ENCODE results near the gene SMG6.
"Not testable (repeated sequence)": the region's sequence is repeated elsewhere in the genome, so short reads cannot be mapped to it uniquely, and the experiment has no call there.

The SMG6 gene

DNA sequence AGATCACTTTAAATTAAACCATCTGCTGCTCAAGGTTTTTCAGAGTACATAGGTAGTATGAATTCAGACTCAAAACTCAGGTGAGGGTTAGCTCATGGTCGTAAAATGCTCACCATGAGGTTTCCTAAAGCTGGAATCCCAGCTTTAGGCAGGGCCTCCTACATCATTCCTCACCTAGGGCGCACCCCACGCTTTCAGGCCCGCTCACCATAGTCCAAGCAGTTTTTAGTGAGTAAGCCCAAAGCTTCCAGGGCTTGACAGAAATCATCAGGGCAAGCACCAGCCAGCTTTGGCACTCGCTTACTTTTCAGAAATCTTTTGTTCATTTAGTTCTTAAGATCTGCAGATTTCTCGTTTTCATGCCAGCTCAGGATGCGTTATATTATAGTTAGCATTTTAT, 158.9 kb downstream of the SMG6 start:
- Histone ChIP-seq H3K4me2 (ENCODE audit: low read length) (no peak overlapping the region), H3K9me3 (replicated peaks; ENCODE audit: low read length) (no peaks in the 10 kb centered on the region), H3K4me3 (ENCODE audit: low read length) (no peak overlapping the region), H3K4me1 (ENCODE audit: control insufficient read depth, insufficient read depth, low read length) (no peaks in the 10 kb centered on the region), H3K27me3 (ENCODE audit: control insufficient read depth, insufficient read depth, low read length) (no peaks in the 10 kb centered on the region), H3K36me3 (ENCODE audit: insufficient read depth, low read length) (peaks cover 16% of the 10 kb centered on the region), H3K9ac (ENCODE audit: low read depth, low read length) (no peak overlapping the region)

DNA sequence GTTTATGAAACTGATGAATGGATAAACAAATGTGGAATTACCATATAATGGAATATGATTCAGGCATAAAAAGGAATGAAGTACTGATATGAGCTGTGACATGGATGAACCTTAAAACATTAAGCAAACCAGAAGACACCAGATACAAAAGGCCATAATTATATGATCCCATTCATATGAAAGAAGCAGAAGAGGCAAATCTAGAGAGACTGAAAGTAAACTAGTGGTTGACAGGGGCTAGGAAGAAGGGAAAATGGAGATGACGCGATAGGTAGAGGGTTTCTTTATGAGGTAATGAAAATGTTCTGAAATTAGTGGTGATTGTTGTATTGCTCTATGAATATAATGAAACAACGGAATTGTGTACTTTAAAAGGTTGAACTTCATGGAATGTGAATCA, 160.3 kb downstream of the SMG6 start:
- no peak overlapping the region for H3K4me3 ChIP-seq (ENCODE audit: low read length)
- no peak overlapping the region for H3K9ac ChIP-seq (ENCODE audit: low read depth, low read length)
- H3K4me1 ChIP-seq (ENCODE audit: control insufficient read depth, insufficient read depth, low read length) = peaks cover 5% of the 10 kb centered on the region
- H3K27me3 ChIP-seq (ENCODE audit: control insufficient read depth, insufficient read depth, low read length) = no peaks in the 10 kb centered on the region
- no peak overlapping the region for H3K4me2 ChIP-seq (ENCODE audit: low read length)
- peaks cover 11% of the 10 kb centered on the region for H3K36me3 ChIP-seq (ENCODE audit: insufficient read depth, low read length)
- H3K9me3 ChIP-seq (replicated peaks; ENCODE audit: low read length) = no peaks in the 10 kb centered on the region

DNA sequence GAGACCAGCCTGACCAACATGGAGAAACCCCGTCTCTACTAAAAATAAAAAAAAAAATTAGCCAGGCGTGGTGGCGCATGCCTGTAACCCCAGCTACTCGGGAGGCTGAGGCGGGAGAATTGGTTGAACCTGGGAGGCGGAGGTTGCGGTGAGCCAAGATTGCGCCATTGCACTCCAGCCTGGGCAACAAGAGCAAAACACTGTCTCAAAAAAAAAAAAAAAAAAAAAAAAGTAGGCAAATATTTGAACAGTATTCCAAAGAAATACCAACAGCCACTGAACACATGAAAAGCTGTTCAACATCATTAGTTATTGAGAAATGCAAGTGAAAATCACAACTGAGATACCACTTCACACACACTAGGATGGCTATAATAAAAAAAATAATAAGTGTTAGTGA, 160.9 kb downstream of the SMG6 start:
- H3K9ac ChIP-seq (ENCODE audit: low read depth, low read length); H3K4me2 ChIP-seq (ENCODE audit: low read length); H3K9me3 ChIP-seq (replicated peaks; ENCODE audit: low read length); H3K4me3 ChIP-seq (ENCODE audit: low read length); H3K36me3 ChIP-seq (ENCODE audit: insufficient read depth, low read length); H3K27me3 ChIP-seq (ENCODE audit: control insufficient read depth, insufficient read depth, low read length): not testable (repeated sequence)
- peaks cover 11% of the 10 kb centered on the region for H3K4me1 ChIP-seq (ENCODE audit: control insufficient read depth, insufficient read depth, low read length)

DNA sequence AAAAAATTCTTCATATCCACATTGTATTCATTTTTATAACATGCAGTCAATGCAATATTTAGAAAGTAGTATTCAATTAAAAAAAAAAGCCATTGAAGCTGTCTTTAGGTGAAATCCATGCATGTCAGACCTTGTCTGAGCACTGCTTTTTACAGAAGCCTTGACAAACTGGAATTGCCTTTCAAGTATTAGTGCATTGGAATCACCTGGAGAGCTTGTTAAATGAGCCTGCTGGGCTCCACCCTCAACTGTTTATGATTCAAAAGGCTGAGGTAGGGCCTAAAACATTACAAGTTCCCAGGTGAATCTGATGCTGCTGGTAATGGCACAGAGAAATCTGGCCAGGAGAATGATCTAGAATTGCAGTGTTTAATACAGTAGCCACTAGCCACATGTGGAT, 162.9 kb downstream of the SMG6 start:
- no peak overlapping the region for H3K4me2 ChIP-seq (ENCODE audit: low read length)
- H3K9ac ChIP-seq (ENCODE audit: low read depth, low read length) = no peak overlapping the region

DNA sequence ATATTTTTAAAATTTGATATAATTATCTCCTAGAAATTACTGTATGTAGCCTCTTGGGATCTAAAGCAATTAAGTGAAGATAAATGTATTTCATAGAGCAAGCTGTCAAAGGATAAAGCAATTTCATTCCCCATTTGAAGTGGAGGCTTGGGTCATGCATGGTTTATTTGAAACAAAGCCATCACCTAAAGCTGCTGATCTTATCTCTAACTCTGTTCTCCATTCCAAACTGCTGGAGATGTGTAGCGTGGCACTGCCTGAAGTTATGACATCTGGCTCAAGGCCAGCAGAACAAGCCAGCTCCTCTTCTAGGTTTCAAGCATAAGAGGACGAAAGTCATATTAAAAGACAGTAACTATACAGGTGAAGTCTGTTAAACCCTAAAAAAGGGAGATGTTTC, 164.8 kb downstream of the SMG6 start:
- Histone ChIP-seq H3K9ac (ENCODE audit: low read depth, low read length) (no peak overlapping the region), H3K4me3 (ENCODE audit: low read length) (no peak overlapping the region), H3K27me3 (ENCODE audit: control insufficient read depth, insufficient read depth, low read length) (no peaks in the 10 kb centered on the region), H3K4me2 (ENCODE audit: low read length) (no peak overlapping the region), H3K36me3 (ENCODE audit: insufficient read depth, low read length) (peaks cover 6% of the 10 kb centered on the region), H3K4me1 (ENCODE audit: control insufficient read depth, insufficient read depth, low read length) (peaks cover 20% of the 10 kb centered on the region), H3K9me3 (replicated peaks; ENCODE audit: low read length) (no peaks in the 10 kb centered on the region)

More for the DNA sequence above, 162.9 kb downstream of the SMG6 start:
- Histone ChIP-seq H3K9me3 (replicated peaks; ENCODE audit: low read length) (no peaks in the 10 kb centered on the region), H3K36me3 (ENCODE audit: insufficient read depth, low read length) (peaks cover 7% of the 10 kb centered on the region), H3K4me3 (ENCODE audit: low read length) (no peak overlapping the region), H3K27me3 (ENCODE audit: control insufficient read depth, insufficient read depth, low read length) (no peaks in the 10 kb centered on the region), H3K4me1 (ENCODE audit: control insufficient read depth, insufficient read depth, low read length) (peaks cover 20% of the 10 kb centered on the region)

DNA sequence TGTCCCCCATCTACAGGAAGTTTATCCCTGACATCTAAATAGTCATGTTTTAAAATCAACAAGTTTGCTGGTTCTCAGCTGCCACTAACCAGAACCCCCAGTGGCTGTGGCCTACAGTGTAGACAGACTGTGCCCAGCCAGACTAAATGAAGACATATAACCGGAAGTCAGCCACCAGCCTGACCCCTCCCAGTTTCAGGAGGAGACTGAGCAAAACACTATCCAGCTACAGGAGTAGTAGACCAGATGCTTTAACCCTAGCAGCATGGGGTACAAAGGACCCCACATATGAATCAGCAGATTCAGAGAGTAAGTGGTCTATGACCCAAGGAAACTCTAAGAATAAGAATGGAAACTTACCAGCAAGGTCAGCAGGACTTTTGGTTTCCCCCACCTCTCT, 165.3 kb downstream of the SMG6 start:
- Histone ChIP-seq H3K9ac (ENCODE audit: low read depth, low read length) (no peak overlapping the region), H3K4me3 (ENCODE audit: low read length) (no peak overlapping the region), H3K4me1 (ENCODE audit: control insufficient read depth, insufficient read depth, low read length) (peaks cover 20% of the 10 kb centered on the region), H3K9me3 (replicated peaks; ENCODE audit: low read length) (no peaks in the 10 kb centered on the region), H3K36me3 (ENCODE audit: insufficient read depth, low read length) (peaks cover 2% of the 10 kb centered on the region), H3K27me3 (ENCODE audit: control insufficient read depth, insufficient read depth, low read length) (no peaks in the 10 kb centered on the region), H3K4me2 (ENCODE audit: low read length) (no peak overlapping the region)

DNA sequence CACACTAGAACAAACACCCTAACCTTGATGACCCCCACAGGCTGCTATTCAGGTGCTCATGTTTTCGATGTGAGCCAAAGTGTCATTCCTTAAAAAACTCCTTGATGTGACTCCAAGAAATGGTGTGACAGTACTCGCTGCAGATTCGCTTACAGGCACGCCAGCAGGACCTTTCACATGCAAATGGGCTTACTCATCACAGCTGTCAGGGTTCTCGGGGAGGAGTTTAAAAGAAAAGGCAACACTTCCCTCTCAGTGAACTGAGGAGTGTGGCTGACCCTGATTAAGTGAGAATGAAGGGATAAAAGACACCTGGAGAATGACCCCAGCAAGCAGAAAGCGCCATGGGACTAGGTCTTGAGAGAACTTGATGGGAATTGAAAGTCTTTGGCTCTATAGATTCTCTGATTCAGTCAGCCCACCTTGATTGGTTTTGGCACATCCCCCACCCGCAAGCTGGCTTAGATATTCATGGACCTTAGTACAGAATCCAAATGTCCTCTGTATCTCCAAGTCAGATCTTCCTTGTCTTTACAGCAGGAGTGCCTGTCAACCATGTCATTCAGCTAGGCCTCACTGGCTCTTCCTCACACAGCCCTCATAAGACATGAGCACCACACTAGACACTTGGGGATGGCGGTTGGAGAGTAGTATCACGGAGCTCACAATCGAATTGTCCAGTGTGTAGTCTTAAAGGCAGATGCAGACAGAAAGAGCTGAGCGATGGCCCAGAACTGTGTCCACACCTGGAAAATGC, 166.1 kb downstream of the SMG6 start:
- Histone ChIP-seq H3K4me2 (ENCODE audit: low read length) (peak overlapping the region; percentile 32), H3K27me3 (ENCODE audit: control insufficient read depth, insufficient read depth, low read length) (no peaks in the 10 kb centered on the region), H3K4me3 (ENCODE audit: low read length) (no peak overlapping the region), H3K4me1 (ENCODE audit: control insufficient read depth, insufficient read depth, low read length) (peaks cover 20% of the 10 kb centered on the region), H3K9ac (ENCODE audit: low read depth, low read length) (no peak overlapping the region), H3K9me3 (replicated peaks; ENCODE audit: low read length) (no peaks in the 10 kb centered on the region), H3K36me3 (ENCODE audit: insufficient read depth, low read length) (no peaks in the 10 kb centered on the region)

DNA sequence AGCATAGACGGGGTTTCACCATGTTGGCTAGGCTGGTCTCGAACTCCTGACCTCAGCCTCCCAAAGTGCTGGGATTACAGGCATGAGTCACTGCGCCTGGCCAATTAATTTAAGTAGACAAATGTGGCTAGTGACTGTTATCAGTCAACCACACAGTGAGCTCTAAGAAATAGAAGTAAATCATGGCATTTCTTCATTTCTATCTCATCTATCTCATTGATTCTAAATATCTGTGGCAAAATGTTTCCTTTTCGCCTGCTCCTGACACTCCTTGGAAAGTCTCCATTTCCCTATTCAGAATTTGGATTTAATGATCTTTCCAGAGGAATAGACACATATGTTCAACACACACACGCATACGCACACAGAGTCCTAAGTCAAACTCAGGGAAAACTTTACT, 167.3 kb downstream of the SMG6 start:
- no peaks in the 10 kb centered on the region for H3K27me3 ChIP-seq (ENCODE audit: control insufficient read depth, insufficient read depth, low read length)
- peaks cover 20% of the 10 kb centered on the region for H3K4me1 ChIP-seq (ENCODE audit: control insufficient read depth, insufficient read depth, low read length)
- no peaks in the 10 kb centered on the region for H3K36me3 ChIP-seq (ENCODE audit: insufficient read depth, low read length)
- H3K9ac ChIP-seq (ENCODE audit: low read depth, low read length) = no peak overlapping the region
- no peaks in the 10 kb centered on the region for H3K9me3 ChIP-seq (replicated peaks; ENCODE audit: low read length)
- no peak overlapping the region for H3K4me2 ChIP-seq (ENCODE audit: low read length)
- H3K4me3 ChIP-seq (ENCODE audit: low read length) = no peak overlapping the region

DNA sequence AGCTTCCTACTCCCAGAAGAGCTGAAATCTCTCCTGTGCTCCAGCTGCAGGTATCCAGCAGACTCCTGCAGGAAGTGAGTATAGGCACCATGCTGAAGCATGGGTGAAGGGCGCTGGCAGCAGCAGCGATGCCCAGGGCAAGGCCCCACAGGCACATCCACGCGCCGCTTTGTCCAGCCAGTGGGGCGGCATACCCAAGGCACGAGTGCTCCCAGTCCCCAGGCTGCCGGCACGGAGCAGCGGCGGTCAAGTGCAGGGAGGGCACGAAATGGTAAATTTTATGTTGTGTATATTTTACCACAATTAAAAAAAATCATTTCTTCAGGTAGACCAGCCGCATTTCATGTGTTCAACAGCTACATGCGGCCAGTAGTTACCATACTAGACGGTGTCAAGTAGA, 175.6 kb downstream of the SMG6 start:
- H3K9ac ChIP-seq (ENCODE audit: low read depth, low read length) = no peak overlapping the region
- H3K36me3 ChIP-seq (ENCODE audit: insufficient read depth, low read length) = no peaks in the 10 kb centered on the region
- H3K9me3 ChIP-seq (replicated peaks; ENCODE audit: low read length) = no peaks in the 10 kb centered on the region
- H3K27me3 ChIP-seq (ENCODE audit: control insufficient read depth, insufficient read depth, low read length) = no peaks in the 10 kb centered on the region
- H3K4me3 ChIP-seq (ENCODE audit: low read length) = no peak overlapping the region
- H3K4me1 ChIP-seq (ENCODE audit: control insufficient read depth, insufficient read depth, low read length) = peaks cover 16% of the 10 kb centered on the region
- no peak overlapping the region for H3K4me2 ChIP-seq (ENCODE audit: low read length)

DNA sequence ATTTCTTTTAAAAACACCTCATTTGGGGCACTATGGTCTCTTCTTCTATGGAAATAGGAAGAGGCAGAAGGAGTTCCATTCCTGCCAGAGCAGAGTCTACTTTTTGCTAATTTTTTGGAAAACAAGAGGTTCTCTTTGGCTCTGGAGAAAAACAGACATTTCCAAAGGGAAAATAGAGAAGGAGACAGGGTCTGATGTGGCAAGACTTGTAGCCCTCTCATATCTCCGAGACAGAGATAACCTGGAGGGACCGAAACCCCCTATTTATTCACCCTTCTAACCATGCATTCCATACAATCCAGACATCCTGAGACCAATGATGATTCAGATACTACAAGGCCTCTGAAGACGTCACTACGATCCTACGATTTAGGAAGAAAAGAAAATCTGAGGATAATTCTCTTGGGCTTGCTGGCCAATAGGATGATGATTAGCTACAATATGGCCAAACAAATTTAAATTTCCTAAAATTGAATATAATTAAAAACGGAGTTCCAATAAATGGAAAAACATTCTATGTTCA, 178.5 kb downstream of the SMG6 start:
- peaks cover 36% of the 10 kb centered on the region for H3K4me1 ChIP-seq (ENCODE audit: control insufficient read depth, insufficient read depth, low read length)
- H3K4me3 ChIP-seq (ENCODE audit: low read length) = no peak overlapping the region
- no peak overlapping the region for H3K4me2 ChIP-seq (ENCODE audit: low read length)
- no peak overlapping the region for H3K9ac ChIP-seq (ENCODE audit: low read depth, low read length)
- H3K9me3 ChIP-seq (replicated peaks; ENCODE audit: low read length) = no peaks in the 10 kb centered on the region
- H3K27me3 ChIP-seq (ENCODE audit: control insufficient read depth, insufficient read depth, low read length) = no peaks in the 10 kb centered on the region
- peaks cover 3% of the 10 kb centered on the region for H3K36me3 ChIP-seq (ENCODE audit: insufficient read depth, low read length)

DNA sequence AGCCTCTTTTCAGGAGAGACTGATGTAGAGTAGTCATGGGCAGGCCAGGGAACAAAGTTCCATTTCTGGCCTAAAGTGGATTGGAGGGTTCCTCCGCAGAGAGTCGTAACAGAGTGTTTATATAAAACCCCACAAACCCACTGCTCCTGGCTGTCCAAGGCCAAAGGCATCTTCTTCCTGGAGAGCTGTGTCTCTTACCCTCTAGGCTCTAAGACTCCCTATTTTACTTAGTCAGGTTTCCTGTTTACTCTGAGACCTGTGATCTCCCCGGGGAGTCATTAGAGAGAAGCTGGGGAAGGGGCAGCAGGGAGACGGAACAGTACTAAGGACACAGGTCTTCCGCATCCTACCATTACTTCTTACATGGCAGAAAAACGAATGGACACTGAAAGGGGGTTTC, 179.2 kb downstream of the SMG6 start:
- H3K4me3 ChIP-seq (ENCODE audit: low read length) = no peak overlapping the region
- H3K9me3 ChIP-seq (replicated peaks; ENCODE audit: low read length) = no peaks in the 10 kb centered on the region
- H3K4me2 ChIP-seq (ENCODE audit: low read length) = no peak overlapping the region
- H3K4me1 ChIP-seq (ENCODE audit: control insufficient read depth, insufficient read depth, low read length) = peaks cover 36% of the 10 kb centered on the region
- H3K36me3 ChIP-seq (ENCODE audit: insufficient read depth, low read length) = peaks cover 3% of the 10 kb centered on the region
- H3K27me3 ChIP-seq (ENCODE audit: control insufficient read depth, insufficient read depth, low read length) = no peaks in the 10 kb centered on the region
- H3K9ac ChIP-seq (ENCODE audit: low read depth, low read length) = no peak overlapping the region

Data from skeletal muscle satellite cell (primary cell).